KMS-11 (cell line): Measurements from ENCODE around the gene GJA4.

Experiments used
- H2AFZ ChIP-seq: fragments of 200-600 bp; sonication (generic); 2 replicates; pipeline ENCODE4 v1.6.1; 2016; ENCODE audit warnings: antibody characterized with exemption, mixed run types, low read depth
- H3K27ac ChIP-seq: fragments of 200-600 bp; sonication (generic); 2 replicates; pipeline ENCODE4 v1.6.1; 2016; ENCODE audit warnings: mild to moderate bottlenecking, mixed run types
- H3K27me3 ChIP-seq: fragments of 200-600 bp; sonication (generic); 2 replicates; pipeline ENCODE4 v1.6.1; 2017; ENCODE audit warnings: mild to moderate bottlenecking, low read depth, mixed run types, moderate library complexity; ENCODE audit not compliant: insufficient read depth
- H3K36me3 ChIP-seq: fragments of 200-600 bp; sonication (generic); 2 replicates; pipeline ENCODE4 v1.6.1; 2017; ENCODE audit warnings: mild to moderate bottlenecking, mixed run types; ENCODE audit not compliant: insufficient read depth
- H3K4me1 ChIP-seq: fragments of 200-600 bp; sonication (generic); 2 replicates; pipeline ENCODE4 v1.6.1; 2016; ENCODE audit warnings: mild to moderate bottlenecking, low read depth, mixed run types; ENCODE audit not compliant: poor library complexity, severe bottlenecking
- H3K4me2 ChIP-seq: fragments of 200-600 bp; sonication (generic); 2 replicates; pipeline ENCODE4 v1.7.0; 2016; ENCODE audit warnings: mild to moderate bottlenecking, mixed run types
- H3K4me3 ChIP-seq: fragments of 200-600 bp; sonication (generic); IDR thresholded peaks from 2 replicates; pipeline ENCODE4 v1.6.1; 2017; ENCODE audit warnings: low read depth, low read length, mixed read lengths; ENCODE audit not compliant: insufficient read depth
- H3K79me2 ChIP-seq: fragments of 200-600 bp; sonication (generic); 2 replicates; pipeline ENCODE4 v1.6.1; 2016; ENCODE audit warnings: low read depth, mixed run types; ENCODE audit not compliant: insufficient read depth
- H3K9ac ChIP-seq: fragments of 200-600 bp; sonication (generic); 2 replicates; pipeline ENCODE4 v1.6.1; 2016; ENCODE audit warnings: mild to moderate bottlenecking, mixed run types
- H4K20me1 ChIP-seq: fragments of 200-600 bp; sonication (generic); 2 replicates; pipeline ENCODE4 v1.6.1; 2016; ENCODE audit warnings: mild to moderate bottlenecking, mixed run types; ENCODE audit not compliant: insufficient read depth
- TF ChIP-seq, protein P1 (sequence below): fragments of 200-600 bp; sonication (generic); conservative IDR thresholded peaks from 2 replicates; pipeline ENCODE4 v1.6.1; 2017; ENCODE audit warnings: low read depth, mild to moderate bottlenecking, antibody characterized with exemption, low read length, moderate library complexity, mixed read lengths

GJA4 gene

GRCh38 chr1:34794790-34795180, 2.0 kb downstream of the GJA4 start:
- no peak overlapping the region for H3K27ac ChIP-seq
- TF ChIP-seq, protein P1, sequence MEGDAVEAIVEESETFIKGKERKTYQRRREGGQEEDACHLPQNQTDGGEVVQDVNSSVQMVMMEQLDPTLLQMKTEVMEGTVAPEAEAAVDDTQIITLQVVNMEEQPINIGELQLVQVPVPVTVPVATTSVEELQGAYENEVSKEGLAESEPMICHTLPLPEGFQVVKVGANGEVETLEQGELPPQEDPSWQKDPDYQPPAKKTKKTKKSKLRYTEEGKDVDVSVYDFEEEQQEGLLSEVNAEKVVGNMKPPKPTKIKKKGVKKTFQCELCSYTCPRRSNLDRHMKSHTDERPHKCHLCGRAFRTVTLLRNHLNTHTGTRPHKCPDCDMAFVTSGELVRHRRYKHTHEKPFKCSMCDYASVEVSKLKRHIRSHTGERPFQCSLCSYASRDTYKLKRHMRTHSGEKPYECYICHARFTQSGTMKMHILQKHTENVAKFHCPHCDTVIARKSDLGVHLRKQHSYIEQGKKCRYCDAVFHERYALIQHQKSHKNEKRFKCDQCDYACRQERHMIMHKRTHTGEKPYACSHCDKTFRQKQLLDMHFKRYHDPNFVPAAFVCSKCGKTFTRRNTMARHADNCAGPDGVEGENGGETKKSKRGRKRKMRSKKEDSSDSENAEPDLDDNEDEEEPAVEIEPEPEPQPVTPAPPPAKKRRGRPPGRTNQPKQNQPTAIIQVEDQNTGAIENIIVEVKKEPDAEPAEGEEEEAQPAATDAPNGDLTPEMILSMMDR = no peak
- no peaks in the 10 kb centered on the region for H3K79me2 ChIP-seq
- H2AFZ ChIP-seq = no peak overlapping the region
- H3K9ac ChIP-seq = no peak overlapping the region
- no peak overlapping the region for H3K4me2 ChIP-seq
- H3K4me1 ChIP-seq = peaks cover 7% of the 10 kb centered on the region
- no peaks in the 10 kb centered on the region for H3K27me3 ChIP-seq
- H3K4me3 ChIP-seq = no peak overlapping the region
- no peaks in the 10 kb centered on the region for H4K20me1 ChIP-seq
- H3K36me3 ChIP-seq = no peaks in the 10 kb centered on the region

- Histone ChIP-seq H3K9ac (no peak overlapping the region), H3K4me3 (no peak overlapping the region), H3K36me3 (no peaks in the 10 kb centered on the region), H3K4me2 (no peak overlapping the region), H3K27ac (no peak overlapping the region), H3K4me1 (no peaks in the 10 kb centered on the region), H3K79me2 (no peaks in the 10 kb centered on the region), H4K20me1 (no peaks in the 10 kb centered on the region), H3K27me3 (no peaks in the 10 kb centered on the region), H2AFZ (no peak overlapping the region)
- TF ChIP-seq, protein P1 = no peak
These were observed 3.1 kb downstream of the GJA4 start for GRCh38 chr1:34795916-34796315.

DNA sequence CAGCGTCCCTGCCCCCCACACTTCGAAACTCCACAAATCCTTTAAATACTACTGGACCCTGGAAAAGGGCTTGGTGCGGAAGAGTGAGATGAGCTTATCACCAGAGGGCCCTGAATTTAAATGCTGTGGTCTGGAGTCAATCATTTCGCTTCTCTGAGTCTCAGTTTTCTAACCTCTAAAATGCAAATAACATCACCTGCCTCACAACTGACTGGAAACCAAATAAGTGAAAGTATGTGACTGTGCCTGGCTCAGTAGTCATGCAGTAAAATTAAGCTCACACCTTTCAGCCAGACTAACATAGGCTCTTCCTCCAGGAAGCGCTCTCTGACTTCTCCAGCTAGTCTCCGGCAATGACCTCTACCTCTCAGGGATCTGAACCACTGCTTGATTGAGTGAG, 4.2 kb downstream of the GJA4 start:
- Histone ChIP-seq H3K4me1 (no peaks in the 10 kb centered on the region), H3K4me2 (no peak overlapping the region), H3K27me3 (no peaks in the 10 kb centered on the region), H4K20me1 (no peaks in the 10 kb centered on the region), H3K9ac (no peak overlapping the region), H3K27ac (no peak overlapping the region), H2AFZ (no peak overlapping the region), H3K79me2 (no peaks in the 10 kb centered on the region), H3K4me3 (no peak overlapping the region), H3K36me3 (no peaks in the 10 kb centered on the region)
- TF ChIP-seq, protein P1 = no peak

DNA sequence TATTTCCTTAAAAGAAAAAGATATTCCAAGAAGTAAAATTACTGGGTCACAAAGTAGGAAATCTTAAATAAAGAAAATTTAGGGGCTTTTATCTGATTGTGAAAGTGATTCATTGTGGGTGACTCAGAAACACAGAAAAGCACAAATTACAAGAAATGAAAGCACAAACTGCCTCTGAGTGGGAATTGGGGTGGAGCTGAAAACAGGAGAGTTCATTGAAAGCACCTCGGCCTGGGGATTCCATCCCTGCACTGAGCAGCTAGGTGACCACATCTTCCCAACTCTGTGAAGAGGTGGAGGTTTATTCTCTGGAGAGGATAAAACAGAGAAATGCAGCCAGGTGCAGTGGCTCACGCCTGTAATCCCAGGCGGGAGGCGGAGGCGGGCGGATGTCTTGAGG, 7.4 kb downstream of the GJA4 start:
- Histone ChIP-seq H3K9ac (no peak overlapping the region), H3K4me2 (no peak overlapping the region), H2AFZ (no peak overlapping the region), H3K79me2 (no peaks in the 10 kb centered on the region), H3K4me1 (no peaks in the 10 kb centered on the region), H4K20me1 (no peaks in the 10 kb centered on the region), H3K36me3 (no peaks in the 10 kb centered on the region), H3K27me3 (no peaks in the 10 kb centered on the region), H3K4me3 (no peak overlapping the region), H3K27ac (no peak overlapping the region)
- TF ChIP-seq, protein P1 = no peak
